GM19395 (cell line): ENCODE measurements around the gene DLG2.

Experiments
- ATAC-seq: cut with Tn5 transposase; IDR thresholded peaks from one replicate; pipeline ENCODE4 v1.9.1; 2021; ENCODE audit warnings: mild to moderate bottlenecking, moderate library complexity; ENCODE audit not compliant: unreplicated experiment

Gene DLG2

DNA sequence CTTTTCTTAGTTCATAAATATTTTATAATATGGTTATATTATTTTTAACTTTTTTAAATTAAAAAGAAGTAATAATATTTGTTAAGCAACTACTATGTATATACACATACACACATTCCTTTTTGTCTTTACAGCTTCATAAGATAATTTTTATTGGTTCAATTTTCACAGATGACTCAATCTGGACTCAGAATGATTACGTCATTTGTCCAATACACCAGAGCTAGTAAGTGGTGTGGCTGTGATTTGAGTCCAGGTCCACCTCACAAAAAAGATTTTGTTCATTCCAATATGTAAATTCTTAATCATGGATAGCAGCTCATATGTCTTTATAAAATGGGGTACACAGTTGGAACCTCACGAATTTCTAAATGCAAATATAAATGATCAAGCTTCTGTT lies 1014.5 kb downstream of the DLG2 start:
- no peak for ATAC-seq

DNA sequence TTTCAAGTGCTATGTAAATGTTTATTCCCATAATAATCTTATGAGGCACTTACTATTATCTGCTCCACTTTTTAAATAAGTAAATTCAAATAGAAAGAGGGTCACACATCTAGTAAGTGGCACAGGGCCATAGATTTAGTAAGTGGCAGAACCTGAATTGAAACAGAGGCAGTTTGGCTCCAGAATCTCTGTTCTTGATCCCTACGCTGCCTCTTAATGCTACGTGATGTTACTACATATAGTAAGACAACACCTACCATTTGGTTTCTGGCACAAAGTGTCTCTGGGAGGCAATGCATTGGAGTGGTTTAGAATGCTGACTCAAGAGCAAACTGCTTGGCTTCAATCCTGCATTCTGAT lies 1018.3 kb downstream of the DLG2 start:
- ATAC-seq, result no peak

GRCh38 chr11:84607975-84608836 lies 1018.9 kb downstream of the DLG2 start:
- ATAC-seq, result no peak

DNA sequence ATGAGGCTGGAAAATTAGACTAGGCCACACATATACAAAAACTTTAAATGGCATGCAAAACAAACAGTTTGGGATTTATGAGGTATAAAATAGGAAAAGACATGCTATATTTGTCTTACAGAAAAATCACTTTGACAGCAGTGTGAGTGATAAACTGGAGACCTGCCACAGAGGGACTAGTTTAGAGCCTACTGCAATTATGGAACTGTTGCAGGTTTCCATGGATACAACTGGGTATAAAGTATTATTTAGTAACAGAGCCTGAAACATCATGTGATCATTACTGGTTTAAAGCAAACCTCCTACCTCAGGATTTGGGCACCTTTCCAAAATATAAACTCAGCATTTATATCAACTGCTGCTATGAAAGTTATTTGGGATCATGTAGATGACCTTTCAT lies 1032.5 kb downstream of the DLG2 start:
- no peak for ATAC-seq

DNA sequence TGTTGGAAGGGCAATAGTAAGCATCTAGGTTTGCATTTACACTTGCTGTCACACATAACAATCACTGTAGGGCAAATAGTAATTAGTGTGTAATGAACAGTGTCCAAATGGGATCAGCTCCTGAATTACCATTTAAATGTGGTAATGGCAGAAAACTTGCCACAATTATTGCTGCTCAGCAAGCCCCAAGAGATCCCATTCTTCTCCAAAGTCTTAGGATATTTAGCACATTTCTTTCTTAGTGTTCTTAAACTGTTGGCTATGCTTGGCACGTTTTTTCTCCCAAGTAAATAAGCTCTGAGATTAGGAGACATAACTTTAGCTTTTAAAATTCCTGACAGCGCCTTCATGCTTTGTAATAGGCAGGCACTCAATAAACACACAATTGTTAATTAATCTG lies 1037.0 kb downstream of the DLG2 start:
- ATAC-seq, result no peak

DNA sequence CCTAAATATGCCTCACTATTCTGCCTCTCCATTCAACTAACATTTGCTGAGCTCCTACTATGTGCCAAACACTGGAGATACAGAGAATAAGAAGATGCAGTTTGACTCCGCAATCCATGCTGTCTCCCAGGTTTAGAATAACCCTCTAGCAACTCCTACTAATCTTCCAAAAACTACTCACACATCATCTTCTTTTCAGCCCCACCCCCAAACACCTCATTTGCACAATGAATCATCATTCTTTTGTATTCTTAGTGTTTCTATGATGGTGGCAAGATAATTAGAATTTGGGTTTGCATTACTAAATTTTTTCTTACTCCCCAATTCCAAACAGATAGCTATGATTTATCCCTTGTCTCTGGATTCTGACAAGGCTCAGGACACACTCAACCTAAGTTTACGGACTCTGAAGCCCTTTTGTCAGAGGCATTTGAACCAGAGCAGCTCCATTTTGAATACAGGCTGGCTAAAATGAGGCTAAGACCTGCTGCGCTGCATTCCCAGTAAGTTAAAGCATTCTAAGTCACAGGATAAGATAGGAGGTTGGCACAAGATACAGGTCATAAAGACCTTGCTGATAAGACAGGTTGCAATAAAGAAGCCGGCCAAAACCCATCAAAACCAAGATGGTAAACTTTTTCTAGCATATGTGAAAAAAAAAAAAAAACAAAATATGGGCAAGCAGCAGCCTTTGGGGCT lies 1038.9 kb downstream of the DLG2 start:
- no peak for ATAC-seq

- no peak for ATAC-seq
Measured at GRCh38 chr11:84583106-84583505, 1044.0 kb downstream of the DLG2 start.

DNA sequence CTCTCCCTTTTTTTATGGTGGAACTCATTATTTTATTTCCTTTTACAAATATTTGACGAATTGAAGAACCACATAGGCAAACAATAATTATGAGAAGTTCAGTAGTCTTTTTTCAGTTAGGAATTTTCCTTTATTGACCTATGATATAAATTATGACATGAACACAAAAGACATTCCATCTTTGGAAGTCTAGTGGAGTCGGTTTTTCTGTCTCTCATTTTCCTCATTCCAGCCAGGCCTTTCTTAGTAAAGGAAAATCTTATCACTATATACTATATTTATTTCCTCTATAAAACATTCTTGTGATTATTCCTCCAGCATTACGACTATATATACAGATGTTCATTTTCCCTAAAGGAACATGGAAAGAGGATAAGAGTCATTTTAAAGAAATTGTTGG lies 1046.1 kb downstream of the DLG2 start:
- no peak for ATAC-seq

DNA sequence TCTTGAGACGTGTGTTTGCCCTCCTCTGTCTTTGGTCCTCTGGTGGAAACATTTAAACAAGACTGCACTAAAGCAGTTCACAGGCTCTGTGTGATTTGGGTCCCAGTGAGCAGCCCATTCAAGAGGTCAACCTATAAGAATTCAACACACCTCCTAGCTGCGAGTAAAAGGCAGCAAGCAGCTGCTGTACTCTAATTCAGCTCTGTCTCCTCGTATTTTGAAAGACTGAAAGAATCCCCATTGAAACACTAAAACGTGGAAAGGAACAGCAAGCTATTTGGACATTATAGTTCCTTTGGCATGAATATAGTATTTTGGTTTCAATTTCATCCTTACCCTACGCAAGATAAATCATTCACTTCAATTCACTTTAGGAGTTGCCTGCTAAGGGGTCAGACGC lies 1046.7 kb downstream of the DLG2 start:
- ATAC-seq, result no peak

DNA sequence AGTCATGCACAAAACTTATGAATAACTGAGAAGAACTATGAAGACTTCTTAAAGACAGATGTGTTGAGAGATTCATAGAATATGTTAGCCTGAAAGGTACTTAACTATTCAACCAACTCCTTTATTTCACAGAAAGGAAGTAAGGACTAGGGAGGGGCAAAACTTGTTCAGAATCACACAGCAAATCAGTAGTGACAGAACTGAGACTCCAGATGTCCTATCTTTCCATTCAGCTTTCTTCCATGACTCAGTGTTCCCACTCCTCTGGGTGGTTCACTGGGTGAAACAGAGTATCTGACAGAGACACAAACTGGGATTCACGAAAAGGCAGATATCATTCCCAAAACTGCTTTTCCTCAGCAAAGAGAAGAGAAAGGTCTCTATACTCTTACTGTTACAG lies 1053.3 kb downstream of the DLG2 start:
- no peak for ATAC-seq

DNA sequence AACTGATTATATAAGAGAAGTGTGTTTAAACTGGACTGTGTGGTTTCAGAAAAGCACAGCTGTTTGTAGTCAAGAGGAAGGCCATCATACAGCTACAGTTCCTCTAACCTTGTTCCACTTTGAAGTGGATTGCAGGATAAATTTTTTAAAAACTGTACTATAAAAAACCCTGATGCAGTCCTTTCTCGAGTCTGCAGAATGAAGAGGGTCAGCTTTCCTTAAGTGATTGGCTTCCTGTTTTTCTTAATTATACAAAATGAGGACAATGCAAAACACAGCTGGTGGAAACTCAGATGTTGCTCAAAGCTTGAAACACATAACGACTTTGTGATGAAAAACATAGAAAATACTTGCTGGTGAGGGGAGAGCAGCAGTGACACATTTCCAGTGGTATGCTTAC lies 1060.5 kb downstream of the DLG2 start:
- ATAC-seq, result no peak

- ATAC-seq, result peak; percentile 16
Measured at GRCh38 chr11:84564867-84565184, 1062.3 kb downstream of the DLG2 start.

GRCh38 chr11:84564180-84564866 lies 1062.8 kb downstream of the DLG2 start:
- ATAC-seq, result peak; percentile 91

DNA sequence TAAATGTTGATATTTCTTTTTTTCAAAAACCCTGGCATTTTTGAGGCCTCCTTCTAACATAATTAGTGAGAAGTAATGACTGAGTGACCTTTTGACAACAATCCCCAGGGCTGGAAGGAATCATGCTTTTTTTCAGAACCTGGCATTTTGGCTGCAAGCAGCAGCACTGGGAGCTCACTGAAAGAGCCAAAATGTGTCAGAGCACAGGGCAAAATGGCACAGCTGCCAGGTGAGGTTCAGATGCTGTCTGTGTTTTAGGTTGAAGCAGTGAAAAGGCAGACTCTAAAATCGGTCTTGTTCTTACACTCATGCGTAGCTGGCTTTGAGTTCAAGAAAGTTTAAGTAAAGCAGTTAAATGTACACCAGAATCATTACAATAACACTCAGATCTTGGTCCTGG lies 1063.8 kb downstream of the DLG2 start:
- no peak for ATAC-seq

DNA sequence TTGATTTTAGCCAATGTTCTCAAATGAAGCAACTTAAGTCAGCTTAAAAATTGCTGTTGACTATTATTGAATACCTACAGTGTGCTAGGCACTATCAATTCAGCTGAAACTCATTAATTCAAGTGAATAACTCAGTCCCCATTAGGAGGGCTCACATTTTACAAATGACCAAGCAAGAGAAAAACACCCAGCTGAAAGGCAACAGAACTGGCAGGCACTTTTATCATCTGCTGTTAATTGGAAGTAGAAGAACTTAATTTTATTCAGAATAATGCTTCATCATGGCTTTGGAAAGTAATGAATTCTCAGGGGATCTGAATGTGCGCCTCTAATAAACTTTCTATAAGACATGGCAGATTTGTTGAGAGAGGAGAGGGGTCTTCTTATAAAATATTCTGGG lies 1066.9 kb downstream of the DLG2 start:
- no peak for ATAC-seq

DNA sequence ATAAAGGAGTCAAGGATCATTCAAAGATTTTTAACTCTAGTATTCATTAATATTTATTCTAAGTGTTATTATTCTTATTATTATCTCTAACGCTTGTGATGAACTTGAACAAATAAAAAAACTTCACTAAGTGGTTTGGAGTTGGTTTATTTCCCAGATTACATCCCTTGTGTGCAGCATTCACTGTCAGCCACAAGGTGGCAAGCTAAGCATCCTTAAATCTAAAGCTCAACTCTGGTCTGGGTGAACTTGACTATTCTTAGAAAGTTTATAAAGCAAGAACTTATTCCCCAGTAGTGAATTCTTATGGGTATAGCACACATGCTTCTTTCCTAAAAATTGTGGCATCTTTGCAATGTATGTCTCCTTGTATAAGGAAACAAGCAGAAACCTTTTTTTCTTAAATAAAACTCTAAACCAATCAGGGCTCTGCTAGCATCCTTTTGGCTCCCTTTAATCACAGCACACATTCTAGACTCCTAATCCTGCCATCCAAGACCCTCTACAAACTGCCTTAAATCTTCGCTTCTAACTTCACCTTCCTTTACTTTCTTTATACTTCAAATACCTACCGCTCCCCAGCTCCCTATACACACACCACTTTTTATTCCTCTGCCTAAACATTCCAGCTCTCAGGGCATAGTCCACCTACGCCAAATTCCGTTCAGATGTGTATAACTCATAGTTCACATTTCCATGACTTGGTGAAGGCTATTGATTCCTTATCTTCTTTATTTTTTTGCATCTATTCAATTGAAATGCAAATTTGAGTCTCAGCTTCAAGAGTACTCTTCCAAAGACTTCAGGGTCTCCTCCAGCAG lies 1068.8 kb downstream of the DLG2 start:
- ATAC-seq, result peak; percentile 95

- ATAC-seq, result no peak
Measured at GRCh38 chr11:84552791-84553190, 1074.4 kb downstream of the DLG2 start.

GRCh38 chr11:84549217-84549616 lies 1077.9 kb downstream of the DLG2 start:
- ATAC-seq, result peak; percentile 99

GRCh38 chr11:84544566-84544965 lies 1082.6 kb downstream of the DLG2 start:
- no peak for ATAC-seq

GRCh38 chr11:84543367-84544159 lies 1083.6 kb downstream of the DLG2 start:
- ATAC-seq, result no peak
